Progenitor cell of endocrine pancreas (in vitro differentiated cells): ENCODE results near the gene PPL. TPM values are rescaled to one million over a fixed set of nuclear protein-coding genes. Genes with fewer than 3 reads are reported as not detected.

ENCODE experiments used
- DNase-seq: peaks from one replicate; pipeline ENCODE4 v3.0.0; 2021; ENCODE audit warnings: low spot score; ENCODE audit not compliant: unreplicated experiment
- H3K27ac Mint-ChIP-seq: 2 replicates; pipeline ENCODE4 v1.8.0; 2021; ENCODE audit warnings: mild to moderate bottlenecking, moderate library complexity, mixed read lengths
- H3K27me3 Mint-ChIP-seq: 2 replicates; pipeline ENCODE4 v1.8.0; 2021; ENCODE audit warnings: mixed read lengths
- H3K36me3 Mint-ChIP-seq: 2 replicates; pipeline ENCODE4 v1.8.0; 2022; ENCODE audit warnings: mixed read lengths; ENCODE audit not compliant: insufficient read depth
- H3K4me1 Mint-ChIP-seq: 2 replicates; pipeline ENCODE4 v1.8.0; 2021; ENCODE audit warnings: low read depth, mixed read lengths
- H3K4me3 Mint-ChIP-seq: 2 replicates; pipeline ENCODE4 v1.8.0; 2021; ENCODE audit warnings: low read depth, mild to moderate bottlenecking, moderate library complexity, mixed read lengths
- H3K9me3 Mint-ChIP-seq: 2 replicates; pipeline ENCODE4 v1.8.0; 2021; ENCODE audit warnings: low read depth, mixed read lengths
- total RNA-seq: library from RNA; stranded (reverse); gene quantifications from 2 replicates; pipeline ENCODE4 v1.2.1, GENCODE V29; 2021
- TF ChIP-seq, protein P1 (sequence below): fragments of 200-600 bp; sonication (generic); IDR thresholded peaks from one replicate; pipeline ENCODE4 v1.5.0; 2021; ENCODE audit warnings: antibody characterized with exemption, mild to moderate bottlenecking; ENCODE audit not compliant: unreplicated experiment

Gene PPL
- total RNA-seq, 1 donor from 2014 or later = 64.1 TPM

DNA sequence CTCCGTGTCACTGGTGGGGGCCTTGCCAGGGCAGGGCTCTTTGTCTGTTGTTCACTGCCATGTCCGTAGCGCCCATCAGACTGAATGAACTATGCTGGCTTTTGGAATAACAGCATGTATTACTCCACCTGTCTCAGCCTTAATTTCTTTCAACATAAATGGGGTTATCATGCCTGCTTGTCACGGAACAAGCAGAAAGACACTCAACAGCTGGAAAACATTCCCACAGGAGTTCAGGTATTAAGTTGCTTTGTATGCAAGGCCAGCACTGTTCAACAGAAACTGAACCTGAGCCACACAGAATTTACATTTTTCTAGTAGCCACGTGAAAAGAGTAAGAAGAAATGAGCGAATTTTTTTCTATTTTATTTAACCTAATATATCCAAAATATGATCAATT lies 13.1 kb downstream of the PPL start:
- Mint-ChIP-seq H3K27me3 (no peaks in the 10 kb centered on the region), H3K4me1 (peaks cover 14% of the 10 kb centered on the region), H3K4me3 (no peak overlapping the region), H3K27ac (no peak overlapping the region), H3K9me3 (peaks cover 6% of the 10 kb centered on the region), H3K36me3 (peaks cover 9% of the 10 kb centered on the region)
- no peak for DNase-seq
- TF ChIP-seq, protein P1, sequence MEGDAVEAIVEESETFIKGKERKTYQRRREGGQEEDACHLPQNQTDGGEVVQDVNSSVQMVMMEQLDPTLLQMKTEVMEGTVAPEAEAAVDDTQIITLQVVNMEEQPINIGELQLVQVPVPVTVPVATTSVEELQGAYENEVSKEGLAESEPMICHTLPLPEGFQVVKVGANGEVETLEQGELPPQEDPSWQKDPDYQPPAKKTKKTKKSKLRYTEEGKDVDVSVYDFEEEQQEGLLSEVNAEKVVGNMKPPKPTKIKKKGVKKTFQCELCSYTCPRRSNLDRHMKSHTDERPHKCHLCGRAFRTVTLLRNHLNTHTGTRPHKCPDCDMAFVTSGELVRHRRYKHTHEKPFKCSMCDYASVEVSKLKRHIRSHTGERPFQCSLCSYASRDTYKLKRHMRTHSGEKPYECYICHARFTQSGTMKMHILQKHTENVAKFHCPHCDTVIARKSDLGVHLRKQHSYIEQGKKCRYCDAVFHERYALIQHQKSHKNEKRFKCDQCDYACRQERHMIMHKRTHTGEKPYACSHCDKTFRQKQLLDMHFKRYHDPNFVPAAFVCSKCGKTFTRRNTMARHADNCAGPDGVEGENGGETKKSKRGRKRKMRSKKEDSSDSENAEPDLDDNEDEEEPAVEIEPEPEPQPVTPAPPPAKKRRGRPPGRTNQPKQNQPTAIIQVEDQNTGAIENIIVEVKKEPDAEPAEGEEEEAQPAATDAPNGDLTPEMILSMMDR = no peak

DNA sequence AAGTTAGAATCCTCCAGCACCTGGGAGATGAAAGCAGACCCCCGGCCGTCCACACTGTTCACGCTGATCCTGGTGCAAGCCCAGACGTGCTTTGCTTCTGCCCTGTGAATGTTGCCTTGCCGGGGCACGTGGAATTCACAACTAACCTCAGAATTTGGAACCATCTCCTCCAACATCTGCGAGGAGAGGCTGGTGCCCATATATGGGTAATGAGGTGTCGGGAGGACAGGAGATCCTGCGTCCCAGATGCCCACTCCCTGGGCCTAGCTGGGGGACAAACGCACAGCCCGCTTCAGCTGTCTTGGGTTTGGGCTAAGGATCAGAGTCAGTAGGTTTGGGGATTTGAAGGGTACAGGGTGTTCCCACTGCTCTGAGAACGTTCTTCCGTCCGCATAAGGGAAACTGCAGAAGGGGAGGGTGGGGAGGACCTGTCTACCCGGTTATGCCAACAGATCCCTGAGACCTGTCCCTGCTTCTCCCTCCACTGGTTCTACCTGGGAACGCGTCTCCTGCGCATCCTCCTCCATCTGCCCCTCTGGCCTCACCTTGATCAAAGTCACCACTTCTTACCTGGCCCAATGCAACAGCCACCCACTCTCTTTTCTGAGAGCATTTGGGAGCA lies 14.1 kb downstream of the PPL start:
- DNase-seq = no peak
- Mint-ChIP-seq H3K9me3 (peaks cover 6% of the 10 kb centered on the region), H3K36me3 (peaks cover 9% of the 10 kb centered on the region), H3K27me3 (no peaks in the 10 kb centered on the region), H3K27ac (no peak overlapping the region), H3K4me1 (peaks cover 16% of the 10 kb centered on the region), H3K4me3 (no peak overlapping the region)
- TF ChIP-seq, protein P1 = no peak

DNA sequence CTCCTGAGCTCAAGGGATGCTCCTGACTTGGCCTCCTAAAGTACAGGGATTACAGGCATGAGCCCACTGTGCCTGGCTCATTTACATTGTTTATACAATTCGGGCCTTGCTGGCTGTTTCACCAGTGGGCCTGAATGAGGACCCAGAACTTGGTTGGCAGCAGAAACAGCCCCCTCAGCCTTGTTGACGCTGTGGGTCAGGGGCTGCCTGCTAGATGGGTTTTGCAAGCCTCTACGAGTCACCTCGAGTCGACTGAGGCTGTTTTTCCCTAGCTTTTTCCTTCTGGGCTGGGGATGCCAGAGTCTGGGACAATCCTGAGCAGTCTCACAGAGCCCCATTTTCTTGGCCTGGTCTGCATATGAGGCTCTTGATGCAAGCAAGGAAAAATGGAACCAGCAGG lies 16.1 kb downstream of the PPL start:
- Mint-ChIP-seq H3K4me1 (peaks cover 19% of the 10 kb centered on the region), H3K4me3 (no peak overlapping the region), H3K9me3 (no peaks in the 10 kb centered on the region), H3K27me3 (no peaks in the 10 kb centered on the region), H3K36me3 (no peaks in the 10 kb centered on the region), H3K27ac (no peak overlapping the region)
- DNase-seq = no peak
- TF ChIP-seq, protein P1 = no peak

DNA sequence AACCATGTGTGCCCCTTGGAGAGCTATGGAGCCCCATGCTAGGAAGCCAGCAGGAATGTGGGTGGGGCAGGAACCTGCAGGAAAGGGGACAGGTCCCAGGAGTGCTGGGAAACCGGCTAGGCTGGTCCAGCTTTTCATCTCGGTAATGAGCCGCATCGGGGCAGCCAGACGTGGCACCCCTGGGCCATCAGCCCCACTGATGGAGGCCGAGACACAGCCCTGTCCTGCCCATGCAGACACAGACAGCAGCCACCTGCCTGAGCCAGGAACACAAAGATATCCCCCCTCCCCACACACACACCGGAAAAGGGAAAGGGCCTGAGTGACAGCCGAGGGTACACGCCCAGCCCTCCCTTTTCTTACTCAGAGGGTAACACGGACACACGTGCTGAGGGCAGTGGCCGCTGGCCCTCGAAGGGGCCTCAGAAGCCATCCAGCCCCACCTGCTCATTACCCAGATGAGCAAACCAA lies 18.1 kb downstream of the PPL start:
- H3K27ac Mint-ChIP-seq = peak overlapping the region; percentile 84
- no peaks in the 10 kb centered on the region for H3K27me3 Mint-ChIP-seq
- peaks cover 8% of the 10 kb centered on the region for H3K4me1 Mint-ChIP-seq
- H3K4me3 Mint-ChIP-seq = no peak overlapping the region
- no peak for DNase-seq
- no peaks in the 10 kb centered on the region for H3K36me3 Mint-ChIP-seq
- TF ChIP-seq, protein P1 = no peak
- H3K9me3 Mint-ChIP-seq = no peaks in the 10 kb centered on the region

DNA sequence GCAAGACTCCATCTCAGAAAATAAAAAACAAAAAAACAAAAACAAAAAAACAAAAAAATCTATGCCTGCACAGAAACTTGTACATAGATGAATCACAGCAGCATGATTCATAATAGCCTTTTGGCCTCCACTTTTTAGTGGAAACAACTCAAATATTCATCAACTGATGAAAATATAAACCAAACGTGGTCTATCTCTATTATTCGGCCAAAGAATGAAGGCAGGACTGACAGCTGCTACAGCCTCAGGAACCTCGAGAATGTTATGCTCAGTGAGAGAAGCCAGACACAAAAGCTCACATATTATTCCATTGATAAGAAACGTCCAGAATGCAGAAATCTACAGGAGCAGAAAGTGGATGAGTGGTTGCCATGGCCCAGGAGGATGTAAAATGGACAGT lies 19.8 kb downstream of the PPL start:
- no peak for DNase-seq
- TF ChIP-seq, protein P1 = no peak
- Mint-ChIP-seq H3K36me3 (peaks cover 2% of the 10 kb centered on the region), H3K9me3 (no peaks in the 10 kb centered on the region), H3K4me3 (no peak overlapping the region), H3K4me1 (peaks cover 8% of the 10 kb centered on the region), H3K27ac (no peak overlapping the region), H3K27me3 (no peaks in the 10 kb centered on the region)
